A549 treated with AZD9567 at 1 μM for 4 hours (cell line): ENCODE measurements around the gene CCDC169. TPM values are rescaled to one million over a fixed set of nuclear protein-coding genes. Genes with fewer than 3 reads are reported as not detected.

Experiments
- total RNA-seq: library from RNA; stranded (reverse); fragments of 200-300 nt; extraction: Qiagen RNA extraction; gene quantifications from 5 replicates; pipeline ENCODE4 v1.2.3, GENCODE V29; 2022; ENCODE audit not compliant: insufficient read depth

The CCDC169 gene
- total RNA-seq: 0.28 to 0.39 TPM (median 0.36 TPM) in 4 of 5 replicates, not detected in the other

GRCh38 chr13:36297366-36298338 lies at the start of gene CCDC169:
CCDC169 (minus strand) TSS chr13:36297814; CDS start chr13:36297719, 95 bp downstream.

GRCh38 chr13:36346222-36347083 lies 48.8 kb upstream of the CCDC169 start, which contains the start of gene SPART:
SPART (minus strand) TSS chr13:36346394; CDS start chr13:36335830, 10,564 bp downstream.

GRCh38 chr13:36214163-36214921 lies 83.3 kb downstream of the CCDC169 start, which contains the start of gene SOHLH2:
SOHLH2 (minus strand) TSS chr13:36214556; CDS start chr13:36214526, 30 bp downstream.

Other genes starting within 250 kb of the CCDC169 start
- 0.75 to 1.5 TPM (median 0.84 TPM) in 5 replicates for gene DCLK1, start 166.4 kb downstream of the CCDC169 start, total RNA-seq
- gene SOHLH2, start 83.3 kb downstream of the CCDC169 start, total RNA-seq: not detected in 5 replicates
- 18.5 to 21.4 TPM (median 19.3 TPM) in 5 replicates for gene SPART, start 48.6 kb upstream of the CCDC169 start, total RNA-seq
- gene CCNA1, start 134.7 kb upstream of the CCDC169 start, total RNA-seq: 0.36 to 1.2 TPM (median 0.51 TPM) in 5 replicates